HEK293 (cell line): ENCODE data around the gene GNPTAB.
A peak's percentile ranks its signal among the peaks of the same experiment; 100 is the strongest.

ENCODE experiments used
- AEBP2 ChIP-seq: fragments of 450-650 bp; formaldehyde crosslinking; IDR thresholded peaks from 2 replicates; pipeline ENCODE4 v1.5.1; 2016; ENCODE audit warnings: missing biosample characterization, missing genetic modification characterization, borderline replicate concordance
- GLI2 ChIP-seq: fragments of 450-650 bp; formaldehyde crosslinking; IDR thresholded peaks from 2 replicates; pipeline ENCODE4; 2017; ENCODE audit warnings: missing biosample characterization, missing genetic modification characterization, low read depth, borderline replicate concordance
- REST ChIP-seq: fragments of 450-650 bp; formaldehyde crosslinking; IDR thresholded peaks from 2 replicates; pipeline ENCODE4 v1.5.1; 2016; ENCODE audit warnings: missing biosample characterization, missing genetic modification characterization
- SP7 ChIP-seq: fragments of 450-650 bp; formaldehyde crosslinking; IDR thresholded peaks from 2 replicates; pipeline ENCODE4 v1.5.1; 2016; ENCODE audit warnings: missing biosample characterization, missing genetic modification characterization
- TCF7L2 ChIP-seq: IDR thresholded peaks from 2 replicates; pipeline ENCODE4 v1.6.1; 2011; ENCODE audit warnings: low read depth, mild to moderate bottlenecking, inconsistent platforms, low read length, moderate library complexity, borderline replicate concordance
- ZBTB26 ChIP-seq: fragments of 450-650 bp; formaldehyde crosslinking; optimal IDR thresholded peaks from 2 replicates; pipeline ENCODE3; 2016; ENCODE audit warnings: missing biosample characterization, mild to moderate bottlenecking, missing genetic modification characterization
- ZBTB48 ChIP-seq: fragments of 450-650 bp; formaldehyde crosslinking; IDR thresholded peaks from 2 replicates; pipeline ENCODE4 v1.5.1; 2016; ENCODE audit warnings: missing biosample characterization, missing genetic modification characterization
- ZBTB7A ChIP-seq: fragments of 450-650 bp; formaldehyde crosslinking; IDR thresholded peaks from 2 replicates; pipeline ENCODE4 v1.5.1; 2016; ENCODE audit warnings: low read depth, missing biosample characterization, missing genetic modification characterization
- ZNF133 ChIP-seq: fragments of 450-650 bp; formaldehyde crosslinking; IDR thresholded peaks from 2 replicates; pipeline ENCODE4 v1.5.1; 2016; ENCODE audit warnings: missing biosample characterization, missing genetic modification characterization
- ZNF169 ChIP-seq: fragments of 450-650 bp; formaldehyde crosslinking; IDR thresholded peaks from 2 replicates; pipeline ENCODE4 v1.5.1; 2016; ENCODE audit warnings: missing biosample characterization, missing genetic modification characterization
- ZNF18 ChIP-seq: fragments of 450-650 bp; formaldehyde crosslinking; IDR thresholded peaks from 2 replicates; pipeline ENCODE4 v1.5.1; 2016; ENCODE audit warnings: missing biosample characterization, missing genetic modification characterization
- ZNF221 ChIP-seq: fragments of 450-650 bp; formaldehyde crosslinking; IDR thresholded peaks from 2 replicates; pipeline ENCODE4 v1.5.1; 2017; ENCODE audit warnings: missing biosample characterization, missing genetic modification characterization, borderline replicate concordance
- ZNF223 ChIP-seq: fragments of 450-650 bp; formaldehyde crosslinking; IDR thresholded peaks from 2 replicates; pipeline ENCODE4 v1.5.1; 2016; ENCODE audit warnings: missing biosample characterization, missing genetic modification characterization
- ZNF248 ChIP-seq: fragments of 450-650 bp; formaldehyde crosslinking; IDR thresholded peaks from 2 replicates; pipeline ENCODE4 v1.5.1; 2017; ENCODE audit warnings: missing biosample characterization, missing genetic modification characterization
- ZNF362 ChIP-seq: fragments of 450-650 bp; formaldehyde crosslinking; IDR thresholded peaks from 2 replicates; pipeline ENCODE4 v1.5.1; 2016; ENCODE audit warnings: missing biosample characterization, missing genetic modification characterization
- ZNF426 ChIP-seq: fragments of 450-650 bp; formaldehyde crosslinking; IDR thresholded peaks from 2 replicates; pipeline ENCODE4 v1.5.1; 2017; ENCODE audit warnings: missing biosample characterization, missing genetic modification characterization, mild to moderate bottlenecking, inconsistent platforms, moderate library complexity
- ZNF549 ChIP-seq: fragments of 450-650 bp; IDR thresholded peaks from 2 replicates; pipeline ENCODE4 v1.5.1; 2018; ENCODE audit warnings: missing biosample characterization, missing genetic modification characterization, mild to moderate bottlenecking, inconsistent platforms, moderate library complexity
- ZNF555 ChIP-seq: fragments of 450-650 bp; formaldehyde crosslinking; conservative IDR thresholded peaks from 2 replicates; pipeline ENCODE4 v1.5.1; 2017; ENCODE audit warnings: missing biosample characterization, mild to moderate bottlenecking, missing genetic modification characterization, inconsistent platforms
- ZNF621 ChIP-seq: fragments of 450-650 bp; formaldehyde crosslinking; IDR thresholded peaks from 2 replicates; pipeline ENCODE4 v1.5.1; 2017; ENCODE audit warnings: missing biosample characterization, missing genetic modification characterization
- ZNF658 ChIP-seq: fragments of 450-650 bp; formaldehyde crosslinking; IDR thresholded peaks from 2 replicates; pipeline ENCODE4; 2016; ENCODE audit warnings: missing biosample characterization, missing genetic modification characterization
- ZNF768 ChIP-seq: fragments of 450-650 bp; formaldehyde crosslinking; IDR thresholded peaks from 2 replicates; pipeline ENCODE4 v1.5.1; 2018; ENCODE audit warnings: missing biosample characterization, mild to moderate bottlenecking, missing genetic modification characterization
- ZNF776 ChIP-seq: fragments of 450-650 bp; formaldehyde crosslinking; IDR thresholded peaks from 2 replicates; pipeline ENCODE4 v1.5.0; 2017; ENCODE audit warnings: missing biosample characterization, missing genetic modification characterization, borderline replicate concordance
- ZNF785 ChIP-seq: fragments of 450-650 bp; formaldehyde crosslinking; IDR thresholded peaks from 2 replicates; pipeline ENCODE4 v1.5.1; 2016; ENCODE audit warnings: missing biosample characterization, missing genetic modification characterization
- ZNF791 ChIP-seq: fragments of 450-650 bp; formaldehyde crosslinking; IDR thresholded peaks from 2 replicates; pipeline ENCODE4 v1.5.1; 2016; ENCODE audit warnings: missing biosample characterization, missing genetic modification characterization
- ZXDB ChIP-seq: fragments of 450-650 bp; formaldehyde crosslinking; IDR thresholded peaks from 2 replicates; pipeline ENCODE4 v1.5.1; 2016; ENCODE audit warnings: missing biosample characterization, missing genetic modification characterization
- TF ChIP-seq, protein P1 (sequence below): fragments of 450-650 bp; formaldehyde crosslinking; IDR thresholded peaks from 2 replicates; pipeline ENCODE4 v1.5.1; 2016; ENCODE audit warnings: missing biosample characterization, missing genetic modification characterization
- TF ChIP-seq, protein P2 (sequence below): fragments of 450-650 bp; formaldehyde crosslinking; IDR thresholded peaks from 2 replicates; pipeline ENCODE4 v1.5.1; 2016; ENCODE audit warnings: missing biosample characterization, missing genetic modification characterization

GNPTAB gene

GRCh38 chr12:101857043-101857558 lies 26.3 kb upstream of the GNPTAB start (continued):
- TF ChIP-seq ZNF248 (no peak), ZNF768 (no peak), ZBTB7A (tag by site-specific recombination) (no peak), ZNF785 (tag by site-specific recombination) (no peak), ZNF658 (tag by site-specific recombination) (no peak), ZNF621 (tag by site-specific recombination) (no peak), REST (tag by site-specific recombination) (no peak), ZNF549 (no peak), ZXDB (tag by site-specific recombination) (no peak), ZNF791 (tag by site-specific recombination) (no peak), GLI2 (tag by site-specific recombination) (peak; percentile 59; the same call in 1 of the 2 replicates), ZBTB48 (tag by site-specific recombination) (no peak), ZBTB26 (tag by site-specific recombination) (no peak), ZNF555 (tag by site-specific recombination) (no peak), TCF7L2 (no peak), ZNF169 (tag by site-specific recombination) (no peak), ZNF223 (tag by site-specific recombination) (no peak), ZNF221 (tag by site-specific recombination) (no peak), ZNF362 (tag by site-specific recombination) (peak; percentile 72; the same call in 1 of the 2 replicates), ZNF133 (tag by site-specific recombination) (no peak), ZNF776 (no peak), SP7 (tag by site-specific recombination) (peak; percentile 97), AEBP2 (no peak), ZNF18 (no peak), ZNF426 (tag by site-specific recombination) (no peak)
- TF ChIP-seq, protein P1, sequence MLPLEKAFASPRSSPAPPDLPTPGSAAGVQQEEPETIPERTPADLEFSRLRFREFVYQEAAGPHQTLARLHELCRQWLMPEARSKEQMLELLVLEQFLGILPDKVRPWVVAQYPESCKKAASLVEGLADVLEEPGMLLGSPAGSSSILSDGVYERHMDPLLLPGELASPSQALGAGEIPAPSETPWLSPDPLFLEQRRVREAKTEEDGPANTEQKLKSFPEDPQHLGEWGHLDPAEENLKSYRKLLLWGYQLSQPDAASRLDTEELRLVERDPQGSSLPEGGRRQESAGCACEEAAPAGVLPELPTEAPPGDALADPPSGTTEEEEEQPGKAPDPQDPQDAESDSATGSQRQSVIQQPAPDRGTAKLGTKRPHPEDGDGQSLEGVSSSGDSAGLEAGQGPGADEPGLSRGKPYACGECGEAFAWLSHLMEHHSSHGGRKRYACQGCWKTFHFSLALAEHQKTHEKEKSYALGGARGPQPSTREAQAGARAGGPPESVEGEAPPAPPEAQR (tag by site-specific recombination) = no peak
- TF ChIP-seq, protein P2, sequence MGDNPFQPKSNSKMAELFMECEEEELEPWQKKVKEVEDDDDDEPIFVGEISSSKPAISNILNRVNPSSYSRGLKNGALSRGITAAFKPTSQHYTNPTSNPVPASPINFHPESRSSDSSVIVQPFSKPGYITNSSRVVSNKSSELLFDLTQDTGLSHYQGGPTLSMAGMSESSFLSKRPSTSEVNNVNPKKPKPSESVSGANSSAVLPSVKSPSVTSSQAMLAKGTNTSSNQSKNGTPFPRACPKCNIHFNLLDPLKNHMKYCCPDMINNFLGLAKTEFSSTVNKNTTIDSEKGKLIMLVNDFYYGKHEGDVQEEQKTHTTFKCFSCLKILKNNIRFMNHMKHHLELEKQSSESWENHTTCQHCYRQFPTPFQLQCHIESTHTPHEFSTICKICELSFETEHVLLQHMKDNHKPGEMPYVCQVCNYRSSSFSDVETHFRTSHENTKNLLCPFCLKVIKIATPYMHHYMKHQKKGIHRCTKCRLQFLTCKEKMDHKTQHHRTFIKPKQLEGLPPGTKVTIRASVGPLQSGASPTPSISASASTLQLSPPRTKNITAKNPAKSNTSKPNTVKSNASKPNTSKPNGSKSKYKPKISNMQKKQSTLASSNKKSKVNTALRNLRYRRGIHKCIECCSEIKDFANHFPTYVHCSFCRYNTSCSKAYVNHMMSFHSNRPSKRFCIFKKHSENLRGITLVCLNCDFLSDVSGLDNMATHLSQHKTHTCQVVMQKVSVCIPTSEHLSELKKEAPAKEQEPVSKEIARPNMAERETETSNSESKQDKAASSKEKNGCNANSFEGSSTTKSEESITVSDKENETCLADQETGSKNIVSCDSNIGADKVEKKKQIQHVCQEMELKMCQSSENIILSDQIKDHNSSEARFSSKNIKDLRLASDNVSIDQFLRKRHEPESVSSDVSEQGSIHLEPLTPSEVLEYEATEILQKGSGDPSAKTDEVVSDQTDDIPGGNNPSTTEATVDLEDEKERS (tag by site-specific recombination) = no peak
